Peyer's patch (tissue), 4 donors: ENCODE measurements around the gene P2RX5. TPM values are rescaled to one million over a fixed set of nuclear protein-coding genes. Genes with fewer than 3 reads are reported as not detected.
A peak's percentile ranks its signal among the peaks of the same experiment; 100 is the strongest.

Experiments used
- DNase-seq, 3 donors: peaks; one replicate each; pipeline ENCODE4 v3.0.0-alpha.2; 2017 to 2019
- H3K27ac ChIP-seq, 4 donors: fragments of 200-600 bp; sonication (generic); one replicate each; pipeline ENCODE4 v1.5.1; 2016 to 2019
- H3K27me3 ChIP-seq, 2 donors: fragments of 200-600 bp; sonication (generic); one replicate each; pipeline ENCODE4 v1.5.1; 2019
- H3K36me3 ChIP-seq, 3 donors: fragments of 200-600 bp; sonication (generic); one replicate each; pipeline ENCODE4 v1.5.1; 2016 to 2019
- H3K4me1 ChIP-seq, 4 donors: fragments of 200-600 bp; sonication (generic); one replicate each; pipeline ENCODE4 v1.5.1; 2016 to 2019
- H3K4me3 ChIP-seq, 4 donors: fragments of 200-600 bp; sonication (generic); 1 replicate in 3 of 4; 2 replicates in 1 of 4; pipeline ENCODE4 v1.5.1; 2016 to 2019; ENCODE audit warnings: mild to moderate bottlenecking in 1 of 4
- H3K9me3 ChIP-seq, 4 donors: fragments of 200-600 bp; sonication (generic); one replicate each; pipeline ENCODE4 v1.5.1; 2016 to 2019; ENCODE audit warnings: mild to moderate bottlenecking in 1 of 4
- CTCF ChIP-seq, 6 experiments: fragments of 450-650 bp in 4 of 6; fragments of 200-600 bp in 2 of 6; sonication (generic) in 1 of 6; IDR thresholded peaks; one replicate each; pipeline ENCODE4 v1.5.1; 2017 to 2019; ENCODE audit warnings: antibody characterized with exemption in 6 of 6, mild to moderate bottlenecking in 3 of 6, moderate library complexity in 1 of 6
- POLR2A ChIP-seq, 2 donors: fragments of 450-650 bp; IDR thresholded peaks; one replicate each; pipeline ENCODE4 v1.5.1; 2017; ENCODE audit warnings: antibody characterized with exemption in 2 of 2, mild to moderate bottlenecking in 2 of 2, moderate library complexity in 2 of 2
- total RNA-seq, 4 donors: library from RNA; depleted of rRNA; stranded (reverse); fragments of >200 nt; gene quantifications; one replicate each; pipeline ENCODE4 v1.1.0, GENCODE V29; 2016

Gene P2RX5
- total RNA-seq, 4 donors from 2014 or later, result 1.2 to 103 (median 5.7) TPM

DNA sequence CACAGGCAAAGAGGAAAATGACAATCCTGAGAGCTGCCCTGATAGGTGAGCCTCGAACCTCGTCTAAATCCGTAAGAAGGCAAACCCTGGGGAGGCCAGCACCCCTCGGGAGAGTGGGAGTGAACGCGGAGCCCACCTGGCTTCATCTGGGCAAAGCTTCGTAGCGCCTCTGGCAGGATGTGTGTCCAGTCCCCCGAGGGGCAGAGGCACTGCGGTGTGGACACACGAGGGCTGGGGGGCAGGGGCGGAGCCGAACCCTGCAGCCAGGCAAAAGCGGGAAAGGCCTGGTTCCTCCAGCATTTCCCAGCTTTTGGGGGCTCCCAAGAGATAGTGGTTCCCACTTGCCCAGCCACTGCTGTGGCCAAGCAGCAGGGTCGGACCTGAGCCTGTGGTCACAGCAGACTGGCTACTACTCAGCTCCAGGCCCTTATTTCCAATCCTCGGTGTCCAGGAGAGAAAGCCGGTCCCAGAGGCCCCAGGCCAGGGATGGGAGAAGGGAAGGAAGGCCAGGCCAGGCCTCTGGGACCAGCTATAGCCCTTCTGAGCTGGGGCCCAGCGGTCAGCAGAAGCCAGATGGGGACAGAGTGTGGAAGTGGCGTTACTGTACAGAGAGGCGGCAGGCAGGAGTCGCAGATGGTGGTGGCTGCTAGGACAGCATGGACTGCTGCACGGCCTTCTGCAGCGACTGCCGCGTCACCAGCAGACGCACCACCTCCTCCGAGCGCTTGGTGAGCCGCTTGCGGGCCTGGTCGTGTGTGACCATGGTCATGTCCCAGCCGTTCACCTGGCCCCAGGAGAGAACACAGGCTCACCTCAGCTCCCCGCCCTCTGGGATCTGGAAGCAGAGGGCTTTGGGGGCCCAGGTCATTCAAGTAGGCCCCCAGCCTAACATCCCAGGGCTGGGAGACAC lies 32.6 kb downstream of the P2RX5 start:
- TF ChIP-seq POLR2A (IDR thresholded peaks at IDR 0.05), result no peak
- no peak for TF ChIP-seq CTCF (IDR thresholded peaks at IDR 0.05)
- no peaks in the 10 kb centered on the region for H3K9me3 ChIP-seq
- H3K27me3 ChIP-seq, result no peaks in the 10 kb centered on the region
- no peak for DNase-seq
- H3K27ac ChIP-seq, result no peak overlapping the region
- no peak overlapping the region for H3K4me3 ChIP-seq
- H3K4me1 ChIP-seq, result peaks cover 0 to 29% (median 2%) of the 10 kb centered on the region in 4 donors
- peaks cover 0 to 43% (median 0%) of the 10 kb centered on the region in 3 donors for H3K36me3 ChIP-seq

- TF ChIP-seq CTCF (IDR thresholded peaks at IDR 0.05) (no peak), POLR2A (IDR thresholded peaks at IDR 0.05) (no peak)
- H3K4me3 ChIP-seq, result no peak overlapping the region
- H3K9me3 ChIP-seq, result no peaks in the 10 kb centered on the region
- no peak for DNase-seq
- H3K27me3 ChIP-seq, result no peaks in the 10 kb centered on the region
- peak overlapping the region in 3 of 4 donors; percentile 29 to 62 (median 44) for H3K27ac ChIP-seq
- peaks cover 0 to 16% (median 0%) of the 10 kb centered on the region in 4 donors for H3K4me1 ChIP-seq
- H3K36me3 ChIP-seq, result peaks cover 0 to 49% (median 0%) of the 10 kb centered on the region in 3 donors
Observed at GRCh38 chr17:3660311-3660891, 35.6 kb downstream of the P2RX5 start.

GRCh38 chr17:3659541-3660111 lies 36.3 kb downstream of the P2RX5 start:
- no peak overlapping the region for H3K4me3 ChIP-seq
- H3K36me3 ChIP-seq, result peaks cover 0 to 46% (median 0%) of the 10 kb centered on the region in 3 donors

GRCh38 chr17:3658784-3659449 lies 37.0 kb downstream of the P2RX5 start:
- Histone ChIP-seq H3K36me3 (peaks cover 0 to 39% (median 0%) of the 10 kb centered on the region in 3 donors), H3K27ac (peak overlapping the region; percentile 18 to 62 (median 36)), H3K4me1 (peaks cover 0 to 16% (median 0%) of the 10 kb centered on the region in 4 donors), H3K9me3 (no peaks in the 10 kb centered on the region), H3K27me3 (no peaks in the 10 kb centered on the region), H3K4me3 (no peak overlapping the region)
- TF ChIP-seq CTCF (IDR thresholded peaks at IDR 0.05) (no peak), POLR2A (IDR thresholded peaks at IDR 0.05) (no peak)
- no peak for DNase-seq

More at GRCh38 chr17:3659541-3660111, 36.3 kb downstream of the P2RX5 start:
- TF ChIP-seq POLR2A (IDR thresholded peaks at IDR 0.05) (no peak), CTCF (IDR thresholded peaks at IDR 0.05) (peak in 1 of 6 experiments; percentile 22)
- Histone ChIP-seq H3K4me1 (peaks cover 0 to 16% (median 0%) of the 10 kb centered on the region in 4 donors), H3K9me3 (no peaks in the 10 kb centered on the region), H3K27ac (peak overlapping the region; percentile 18 to 62 (median 36)), H3K27me3 (no peaks in the 10 kb centered on the region)
- peak in 2 of 3 donors; percentile 71 to 75 for DNase-seq
